H1 (cell line): Measurements from ENCODE around the gene HOMER2. TPM values are rescaled to one million over a fixed set of nuclear protein-coding genes. Genes with fewer than 3 reads are reported as not detected.

Experiments used
- CTCF ChIA-PET: fragments of 300-600 bp; sonication (Branson Sonifier 250); formaldehyde crosslinking; loops from one replicate; lab custom pipeline; 2021; ENCODE audit not compliant: partially characterized antibody; lab: Charles Lee
- POLR2A ChIA-PET: fragments of 300-600 bp; sonication (Branson Sonifier 250); formaldehyde crosslinking; loops from one replicate; lab custom pipeline; 2021; ENCODE audit warnings: inconsistent platforms; ENCODE audit not compliant: partially characterized antibody; lab: Charles Lee
- DNase-seq, 2 experiments: peaks; one replicate each; pipeline versions ENCODE4 v3.0.0 to v3.0.0-alpha.2; 2010 to 2022; ENCODE audit warnings: low spot score in 2 of 2, low read depth in 1 of 2, mixed read lengths in 1 of 2
- FAIRE-seq: peaks from 2 replicates; lab custom pipeline; 2011; peaks lifted over from hg19 to GRCh38; lab: Jason Lieb, UNC
- H2AFZ ChIP-seq: 2 replicates; pipeline ENCODE4 v1.8.1; 2012; ENCODE audit warnings: low read length, inconsistent platforms
- H2AK5ac ChIP-seq: 2 replicates; pipeline ENCODE4 v1.6.1; 2013; ENCODE audit warnings: low read depth, low read length
- H2BK120ac ChIP-seq: replicated peaks from 2 replicates; pipeline ENCODE3; 2013; ENCODE audit warnings: low read depth, low read length, inconsistent platforms
- H2BK12ac ChIP-seq: 2 replicates; pipeline ENCODE4 v1.6.1; 2013; ENCODE audit warnings: low read depth, low read length
- H2BK15ac ChIP-seq: 2 replicates; pipeline ENCODE4 v1.6.1; 2013; ENCODE audit warnings: low read length
- H2BK20ac ChIP-seq: 2 replicates; pipeline ENCODE4 v1.6.1; 2013; ENCODE audit warnings: low read length
- H2BK5ac ChIP-seq: 2 replicates; pipeline ENCODE4 v1.6.1; 2013; ENCODE audit warnings: low read depth, low read length
- H3K14ac ChIP-seq: 2 replicates; pipeline ENCODE4 v1.6.1; 2013; ENCODE audit warnings: inconsistent platforms; ENCODE audit not compliant: insufficient read length
- H3K18ac ChIP-seq: 2 replicates; pipeline ENCODE4 v1.6.1; 2013; ENCODE audit warnings: low read length; ENCODE audit errors: extremely low read depth
- H3K23ac ChIP-seq: 2 replicates; pipeline ENCODE4 v1.6.1; 2013; ENCODE audit warnings: inconsistent platforms; ENCODE audit not compliant: insufficient read length
- H3K23me2 ChIP-seq: 2 replicates; pipeline ENCODE4 v1.6.1; 2013; ENCODE audit warnings: low read depth, low read length
- H3K27ac ChIP-seq: 2 replicates; pipeline ENCODE4 v1.6.1; 2011; ENCODE audit warnings: low read depth, low read length, inconsistent platforms
- H3K27me3 ChIP-seq, 4 experiments: replicated peaks in 1 of 4; 1 replicate in 1 of 4; 2 replicates in 3 of 4; pipeline versions ENCODE4 v1.6.1 to v1.8.1; 2011 to 2013; ENCODE audit warnings: low read length in 3 of 4, mild to moderate bottlenecking in 3 of 4, inconsistent platforms in 2 of 4, mixed read lengths in 2 of 4, moderate library complexity in 1 of 4; ENCODE audit not compliant: control insufficient read depth in 3 of 4, insufficient read depth in 3 of 4; ENCODE audit errors: extremely low read depth in 1 of 4
- H3K36me3 ChIP-seq, 4 experiments: 2 replicates each; pipeline versions ENCODE4 v1.6.1 to v1.8.1; 2011 to 2013; ENCODE audit warnings: mild to moderate bottlenecking in 4 of 4, low read length in 3 of 4, moderate library complexity in 2 of 4, control low read depth in 1 of 4, inconsistent platforms in 1 of 4; ENCODE audit not compliant: insufficient read depth in 4 of 4, control insufficient read depth in 2 of 4
- H3K4ac ChIP-seq: replicated peaks from 2 replicates; pipeline ENCODE3; 2013; ENCODE audit warnings: low read length, low read depth, mixed read lengths, inconsistent platforms; ENCODE audit not compliant: insufficient read length
- H3K4me1 ChIP-seq, 4 experiments: replicated peaks in 1 of 4; 1 replicate in 1 of 4; 2 replicates in 3 of 4; pipeline versions ENCODE4 v1.6.1 to v1.8.1; 2011 to 2013; ENCODE audit warnings: low read length in 3 of 4, inconsistent platforms in 2 of 4, mixed read lengths in 1 of 4; ENCODE audit not compliant: insufficient read depth in 4 of 4, control insufficient read depth in 3 of 4
- H3K4me2 ChIP-seq, 2 experiments: 2 replicates each; pipeline versions ENCODE4 v1.6.1 to v1.8.1; 2011 to 2013; ENCODE audit warnings: low read depth in 2 of 2, low read length in 2 of 2, control low read depth in 1 of 2, inconsistent platforms in 1 of 2, mild to moderate bottlenecking in 1 of 2; ENCODE audit not compliant: insufficient read depth in 1 of 2
- H3K4me3 ChIP-seq, 4 experiments: fragments of 200-600, 300-600 bp in 1 of 4; sonication (generic), shearing (Covaris generic), sonication (Bioruptor Twin) in 1 of 4; 2 replicates each; pipeline versions ENCODE4 v1.5.1 to v1.8.1; 2011 to 2016; ENCODE audit warnings: low read length in 4 of 4, low read depth in 3 of 4, control low read depth in 2 of 4, inconsistent platforms in 2 of 4, mild to moderate bottlenecking in 2 of 4, mixed read lengths in 1 of 4, moderate library complexity in 1 of 4; ENCODE audit not compliant: insufficient read depth in 2 of 4; ENCODE audit errors: extremely low read depth in 1 of 4
- H3K56ac ChIP-seq: replicated peaks from 2 replicates; pipeline ENCODE3; 2013; ENCODE audit warnings: low read depth, mild to moderate bottlenecking, mixed read lengths, low read length, inconsistent platforms; ENCODE audit not compliant: insufficient read length
- H3K79me1 ChIP-seq: 2 replicates; pipeline ENCODE4 v1.6.1; 2013; ENCODE audit warnings: low read depth, low read length, control low read depth
- H3K79me2 ChIP-seq, 2 experiments: 2 replicates each; pipeline versions ENCODE4 v1.6.1 to v1.8.1; 2012 to 2013; ENCODE audit warnings: low read length in 2 of 2, mild to moderate bottlenecking in 2 of 2, inconsistent platforms in 1 of 2; ENCODE audit not compliant: insufficient read depth in 2 of 2, control insufficient read depth in 1 of 2
- H3K9ac ChIP-seq, 4 experiments: replicated peaks in 1 of 4; 1 replicate in 1 of 4; 2 replicates in 3 of 4; pipeline versions ENCODE4 v1.6.1 to v1.8.1; 2011 to 2013; ENCODE audit warnings: low read depth in 3 of 4, low read length in 3 of 4, control low read depth in 2 of 4, mild to moderate bottlenecking in 2 of 4, moderate library complexity in 2 of 4, inconsistent platforms in 1 of 4; ENCODE audit errors: extremely low read depth in 1 of 4
- H3K9me3 ChIP-seq, 2 experiments: 2 replicates each; pipeline versions ENCODE4 v1.6.1 to v1.8.1; 2012 to 2013; ENCODE audit warnings: mild to moderate bottlenecking in 2 of 2, moderate library complexity in 2 of 2, control low read depth in 1 of 2, inconsistent platforms in 1 of 2, low read depth in 1 of 2, low read length in 1 of 2, mixed read lengths in 1 of 2; ENCODE audit not compliant: insufficient read depth in 2 of 2
- H4K20me1 ChIP-seq, 2 experiments: replicated peaks in 1 of 2; 2 replicates each; pipeline versions ENCODE3 to v1.8.1; 2011 to 2013; ENCODE audit warnings: inconsistent platforms in 2 of 2, low read length in 2 of 2, mild to moderate bottlenecking in 1 of 2; ENCODE audit not compliant: insufficient read depth in 2 of 2, control insufficient read depth in 1 of 2
- H4K5ac ChIP-seq: 2 replicates; pipeline ENCODE4 v1.6.1; 2013; ENCODE audit warnings: low read length, low read depth, mixed read lengths, inconsistent platforms; ENCODE audit not compliant: insufficient read length
- H4K8ac ChIP-seq: 2 replicates; pipeline ENCODE4 v1.8.0; 2013; ENCODE audit warnings: mild to moderate bottlenecking, moderate library complexity, low read length, inconsistent platforms; ENCODE audit not compliant: insufficient read depth; ENCODE audit errors: extremely low read depth
- H4K91ac ChIP-seq: replicated peaks from 2 replicates; pipeline ENCODE3; 2013; ENCODE audit warnings: low read length, mixed read lengths, inconsistent platforms; ENCODE audit not compliant: insufficient read length
- ATF3 ChIP-seq: IDR thresholded peaks from 2 replicates; pipeline ENCODE4 v1.6.1; 2011; ENCODE audit warnings: low read depth, mild to moderate bottlenecking, low read length; ENCODE audit not compliant: insufficient read depth
- CHD1 ChIP-seq: IDR thresholded peaks from 2 replicates; pipeline ENCODE4 v1.6.1; 2012; ENCODE audit warnings: low read depth, low read length, improper control_type of control experiment
- CHD2 ChIP-seq: IDR thresholded peaks from 2 replicates; pipeline ENCODE4 v1.6.1; 2012; ENCODE audit warnings: low read length, improper control_type of control experiment
- CTBP2 ChIP-seq: IDR thresholded peaks from 2 replicates; pipeline ENCODE4 v1.7.0; 2011; ENCODE audit warnings: borderline replicate concordance, mild to moderate bottlenecking, moderate library complexity, mixed read lengths, low read length; ENCODE audit not compliant: insufficient read depth, insufficient read length
- EZH2 ChIP-seq: fragments of 200-600 bp; sonication (generic); IDR thresholded peaks from 2 replicates; pipeline ENCODE4 v1.7.1; 2012; ENCODE audit warnings: low read depth, mild to moderate bottlenecking, moderate library complexity, low read length, inconsistent platforms; ENCODE audit not compliant: severe bottlenecking
- FOSL1 ChIP-seq: IDR thresholded peaks from 2 replicates; pipeline ENCODE4 v1.6.1; 2011; ENCODE audit warnings: mild to moderate bottlenecking, low read depth, low read length, moderate library complexity; ENCODE audit not compliant: insufficient read depth
- RAD21 ChIP-seq, 2 experiments: IDR thresholded peaks in 1 of 2; conservative IDR thresholded peaks in 1 of 2; 2 replicates each; pipeline ENCODE4 v1.6.1; 2011; ENCODE audit warnings: low read depth in 2 of 2, low read length in 2 of 2, improper control_type of control experiment in 1 of 2, inconsistent platforms in 1 of 2, mild to moderate bottlenecking in 1 of 2, moderate library complexity in 1 of 2
- RXRA ChIP-seq: IDR thresholded peaks from 2 replicates; pipeline ENCODE4 v1.6.1; 2011; ENCODE audit warnings: low read depth, mild to moderate bottlenecking, low read length, moderate library complexity; ENCODE audit not compliant: insufficient read depth
- SIRT6 ChIP-seq: IDR thresholded peaks from one replicate; pipeline ENCODE4 v1.7.1; 2012; ENCODE audit warnings: low read length, inconsistent platforms
- SP4 ChIP-seq: IDR thresholded peaks from 2 replicates; pipeline ENCODE4 v1.6.1; 2012; ENCODE audit warnings: low read length, inconsistent platforms
- SUZ12 ChIP-seq: fragments of 200-600 bp; sonication (generic); IDR thresholded peaks from 2 replicates; pipeline ENCODE4 v1.6.1; 2012; ENCODE audit warnings: mild to moderate bottlenecking, inconsistent platforms, low read length, moderate library complexity, mixed read lengths
- WGBS, 2 experiments: shearing (Covaris generic) in 1 of 2; methylation state at CpG; one replicate each; pipeline versions ENCODE4 v1.1.6 to v1.1.7; 2013 to 2015; ENCODE audit warnings: low lambda C conversion rate in 2 of 2, mixed read lengths in 2 of 2, inconsistent platforms in 1 of 2, low coverage in 1 of 2, missing lambda C conversion rate in 1 of 2; ENCODE audit not compliant: insufficient replicate concordance in 2 of 2, insufficient coverage in 1 of 2, insufficient read length in 1 of 2; ENCODE audit errors: extremely low coverage in 1 of 2, missing lambda C conversion rate in 1 of 2; 5-methylcytosine and 5-hydroxymethylcytosine counted together
- polyA plus RNA-seq, 7 experiments: library from polyadenylated mRNA; depleted of rRNA in 3 of 7; stranded (reverse) in 5 of 7; unstranded in 2 of 7; fragments of >200 nt in 5 of 7; fragments of 200-250 nt in 2 of 7; gene quantifications; 1 replicate in 5 of 7; 2 replicates in 1 of 7; 4 replicates in 1 of 7; pipeline versions ENCODE4 v1.2.1 to v1.2.3, GENCODE V29; 2011 to 2013; ENCODE audit warnings: missing spikeins in 2 of 7, mixed read lengths in 2 of 7
- total RNA-seq: library from RNA; stranded (reverse); fragmentation: NEBNext Ultra II Directional; extraction: Animal tissue kit (Norgen Biotek cat#: 25700); gene quantifications from 2 replicates; pipeline ENCODE4 v1.2.1, GENCODE V29; 2021

Gene HOMER2
- total and polyA plus RNA-seq, 2 of the 8 experiments (the other 6 are each of a cell fraction or from before 2014, with no cell fraction given) = 12.5 to 27.6 TPM

- Histone ChIP-seq H3K9ac (no peak overlapping the region), H3K4me3 (no peak overlapping the region), H4K20me1 (no peaks in the 10 kb centered on the region), H2AFZ (no peak overlapping the region), H2BK5ac (no peak overlapping the region), H3K36me3 (no peaks in the 10 kb centered on the region), H3K27me3 (no peaks in the 10 kb centered on the region), H2BK120ac (no peak overlapping the region), H3K79me2 (no peaks in the 10 kb centered on the region), H3K56ac (no peak overlapping the region), H3K23ac (no peak overlapping the region), H3K23me2 (peaks cover 1% of the 10 kb centered on the region; the same call in 1 of the 2 replicates), H2BK15ac (no peak overlapping the region), H3K79me1 (no peaks in the 10 kb centered on the region), H3K9me3 (no peaks in the 10 kb centered on the region), H2BK12ac (no peak overlapping the region), H2AK5ac (no peak overlapping the region), H4K8ac (no peak overlapping the region), H3K4ac (no peak overlapping the region), H2BK20ac (no peak overlapping the region), H3K27ac (no peak overlapping the region), H4K91ac (no peak overlapping the region), H3K14ac (no peak overlapping the region), H3K4me2 (no peak overlapping the region), H3K4me1 (0 out of 7 replicates have a peak, but pooled peaks cover 0 to 2% (median 0%) of the 10 kb centered on the region in 4 experiments), H4K5ac (no peak overlapping the region), H3K18ac (no peak overlapping the region)
- POLR2A ChIA-PET = no interaction called here
- no peak for TF ChIP-seq SP4
- TF ChIP-seq ATF3 = no peak
- TF ChIP-seq SUZ12 = no peak
- no peak for TF ChIP-seq FOSL1
- no peak for TF ChIP-seq RAD21 (IDR thresholded peaks at IDR 0.05 in 1 of 2, conservative IDR thresholded peaks at IDR 0.05 in 1 of 2; ENCODE audit: low read depth in 2 of 2, low read length in 2 of 2)
- no peak for TF ChIP-seq CTBP2
- no peak for TF ChIP-seq EZH2
- no peak for TF ChIP-seq CHD1
- no peak for TF ChIP-seq SIRT6
- no peak for TF ChIP-seq RXRA
- no peak for TF ChIP-seq CHD2
- CTCF ChIA-PET = interaction anchor here (0.8 to 0.9 kb wide), 2 partner anchors 8 to 67 kb away, joined by 3 to 5 read pairs; no protein-coding TSS in a partner anchor
- DNase-seq (no peak), FAIRE-seq (no peak)
- 93% methylated on average over 6 of the region's 6 CpGs; no CpG with 5 or more reads in 1 of the 2 experiments for WGBS, 2 experiments
These were observed 18.9 kb downstream of the HOMER2 start for GRCh38 chr15:82933576-82933975.
